ENCODE measurements around the gene NBDY. TPM values are rescaled to one million over a fixed set of nuclear protein-coding genes. Genes with fewer than 3 reads are reported as not detected.

Gene NBDY
- total and polyA plus RNA-seq, 4 donors = 0.84 to 10.4 (median 5.2) TPM

GRCh38 chrX:56764153-56764974 is 35.3 kb downstream of the NBDY start:
- no peaks in the 10 kb centered on the region for H3K27me3 ChIP-seq (ENCODE audit: control insufficient read depth in 4 of 4, insufficient read depth in 4 of 4, low read length in 3 of 4)
- H3K4me1 ChIP-seq (ENCODE audit: control insufficient read depth in 4 of 4, insufficient read depth in 4 of 4, low read length in 3 of 4) = peaks cover 0 to 54% (median 38%) of the 10 kb centered on the region in 4 donors
- peak overlapping the region; percentile 50 to 88 (median 86) for H3K4me3 ChIP-seq (ENCODE audit: low read depth in 1 of 3, low read length in 3 of 3)
- 30% methylated on average over 20 of the region's 20 CpGs for WGBS
- H3K36me3 ChIP-seq (ENCODE audit: control insufficient read depth in 4 of 4, insufficient read depth in 3 of 4, low read depth in 1 of 4, low read length in 3 of 4) = peaks cover 0 to 2% (median 0%) of the 10 kb centered on the region in 4 donors
- H3K9ac ChIP-seq (ENCODE audit: low read depth in 1 of 2, low read length in 2 of 2) = peak overlapping the region in 1 of 2 donors; percentile 33
- TF ChIP-seq FOXA1 (IDR thresholded peaks at IDR 0.05) (no peak), GABPA (IDR thresholded peaks at IDR 0.05 in 1 of 2, conservative IDR thresholded peaks at IDR 0.05 in 1 of 2) (no peak), HNF4A (conservative IDR thresholded peaks at IDR 0.05) (no peak), ATF3 (IDR thresholded peaks at IDR 0.05) (no peak), JUND (IDR thresholded peaks at IDR 0.05) (no peak), RAD21 (IDR thresholded peaks at IDR 0.05) (peak; percentile 83 to 90), EGR1 (IDR thresholded peaks at IDR 0.05; ENCODE audit: low read depth in 2 of 2) (no peak), REST (IDR thresholded peaks at IDR 0.05) (no peak), NR2F2 (IDR thresholded peaks at IDR 0.05) (no peak), MAX (IDR thresholded peaks at IDR 0.05) (no peak), CTCF (IDR thresholded peaks at IDR 0.05; ENCODE audit: low read depth, low read length, missing input control) (peak; percentile 80), SP1 (IDR thresholded peaks at IDR 0.05) (no peak), HNF4G (IDR thresholded peaks at IDR 0.05) (no peak), TAF1 (conservative IDR thresholded peaks at IDR 0.05) (no peak), ZBTB33 (IDR thresholded peaks at IDR 0.05) (peak; percentile 27), RXRA (IDR thresholded peaks at IDR 0.05) (peak in 1 of 2 donors; percentile 20), FOXA2 (IDR thresholded peaks at IDR 0.05) (no peak), YY1 (IDR thresholded peaks at IDR 0.05) (peak; percentile 85)
- no peaks in the 10 kb centered on the region for H3K9me3 ChIP-seq (ENCODE audit: control insufficient read depth in 4 of 4, low read length in 3 of 4)
- no peak for DNase-seq (ENCODE audit: low spot score)
- H3K27ac ChIP-seq (ENCODE audit: low read depth in 1 of 2, low read length in 2 of 2) = peak overlapping the region; percentile 62 to 81
